Smooth muscle cell (in vitro differentiated cells): ENCODE data around the gene TERC. TPM values are rescaled to one million over a fixed set of nuclear protein-coding genes. Genes with fewer than 3 reads are reported as not detected.
"Not testable (repeated sequence)": the region's sequence is repeated elsewhere in the genome, so short reads cannot be mapped to it uniquely, and the experiment has no call there.

Experiments used
- DNase-seq: peaks from one replicate; lab custom pipeline; 2025; ENCODE audit not compliant: unreplicated experiment; lab: John Stamatoyannopoulos, UW
- H2AFZ ChIP-seq: fragments of 200-600 bp; sonication (generic); 2 replicates; pipeline ENCODE4 v1.6.0; 2016; ENCODE audit warnings: antibody characterized with exemption, low read depth, mild to moderate bottlenecking
- H3F3A ChIP-seq: fragments of 200-600 bp; sonication (generic); 2 replicates; pipeline ENCODE4 v1.6.0; 2017; ENCODE audit warnings: antibody characterized with exemption, low read depth
- H3K27ac ChIP-seq: fragments of 200-600 bp; sonication (generic); 2 replicates; pipeline ENCODE4 v1.5.1; 2016; ENCODE audit warnings: low read depth, mild to moderate bottlenecking
- H3K27me3 ChIP-seq: fragments of 200-600 bp; sonication (generic); 2 replicates; pipeline ENCODE4 v1.6.1; 2016; ENCODE audit warnings: low read depth, mild to moderate bottlenecking
- H3K36me3 ChIP-seq: fragments of 200-600 bp; sonication (generic); 2 replicates; pipeline ENCODE4 v1.5.1; 2016; ENCODE audit warnings: low read depth
- H3K4me1 ChIP-seq: fragments of 200-600 bp; sonication (generic); 2 replicates; pipeline ENCODE4 v1.5.1; 2016; ENCODE audit warnings: low read depth
- H3K4me2 ChIP-seq: fragments of 200-600 bp; sonication (generic); 2 replicates; pipeline ENCODE4 v1.6.0; 2016; ENCODE audit warnings: mild to moderate bottlenecking
- H3K4me3 ChIP-seq: fragments of 200-600 bp; sonication (generic); 2 replicates; pipeline ENCODE4 v1.5.1; 2016; ENCODE audit warnings: mild to moderate bottlenecking
- H3K79me2 ChIP-seq: fragments of 200-600 bp; sonication (generic); 2 replicates; pipeline ENCODE4 v1.6.0; 2016; ENCODE audit warnings: low read depth, mild to moderate bottlenecking
- H3K9ac ChIP-seq: fragments of 200-600 bp; sonication (generic); 2 replicates; pipeline ENCODE4 v1.6.0; 2016; ENCODE audit warnings: low read depth
- H3K9me3 ChIP-seq: fragments of 200-600 bp; sonication (generic); replicated peaks from 2 replicates; pipeline ENCODE4 v1.5.1; 2016; ENCODE audit warnings: low read depth
- H4K20me1 ChIP-seq: fragments of 200-600 bp; sonication (generic); 2 replicates; pipeline ENCODE4 v1.6.0; 2016; ENCODE audit warnings: low read depth
- WGBS: methylation state at CpG from one replicate; pipeline ENCODE4 v1.1.7; 2016; ENCODE audit warnings: low lambda C conversion rate; 5-methylcytosine and 5-hydroxymethylcytosine counted together
- polyA plus RNA-seq: library from polyadenylated mRNA; unstranded; fragments of >200 nt; fragmentation: Nextera tagmentation; extraction: Ambion mirVana; gene quantifications from 2 replicates; pipeline ENCODE4 v1.2.1, GENCODE V29; 2016
- small RNA-seq: library from RNA; depleted of rRNA; stranded (forward); fragments of <200 nt; gene quantifications from one replicate; pipeline ENCODE3, GENCODE V24; 2014
- total RNA-seq: library from RNA; depleted of rRNA; stranded (reverse); fragments of >200 nt; gene quantifications from 2 replicates; pipeline ENCODE4 v1.2.3, GENCODE V29; 2014
- TF ChIP-seq, protein P1 (sequence below): fragments of 200-600 bp; sonication (generic); IDR thresholded peaks from 2 replicates; pipeline ENCODE4 v1.5.1; 2017; ENCODE audit warnings: borderline replicate concordance, mild to moderate bottlenecking, antibody characterized with exemption; ENCODE audit not compliant: insufficient read depth, poor library complexity, severe bottlenecking

Gene TERC
- total and polyA plus RNA-seq, 2 experiments from 2014 or later = 148 TPM; not detected in 1

DNA sequence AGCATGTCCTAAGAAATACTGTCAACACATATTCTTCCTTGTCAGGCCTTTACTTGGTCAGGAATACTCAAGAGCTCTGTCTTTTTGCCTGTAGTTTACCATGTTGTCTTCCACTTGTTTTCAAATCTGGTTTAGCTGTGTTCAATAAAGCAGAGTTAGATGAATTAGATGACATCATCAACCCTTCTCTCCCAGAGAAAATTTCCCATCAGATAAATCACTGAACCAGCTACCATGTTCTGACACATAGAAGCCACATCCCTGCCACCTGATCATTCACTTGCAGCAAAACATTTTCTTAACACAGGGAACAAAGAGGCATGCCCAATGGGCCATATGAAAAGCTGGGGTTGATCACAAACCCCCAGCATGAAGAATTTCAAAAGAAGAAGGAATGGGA lies 42.1 kb downstream of the TERC start:
- DNase-seq = no peak
- H3K27ac ChIP-seq = no peak overlapping the region
- H3K79me2 ChIP-seq = no peaks in the 10 kb centered on the region
- H3K36me3 ChIP-seq = no peaks in the 10 kb centered on the region
- no peaks in the 10 kb centered on the region for H3F3A ChIP-seq
- H3K9me3 ChIP-seq = no peaks in the 10 kb centered on the region
- H3K4me1 ChIP-seq = no peaks in the 10 kb centered on the region
- H3K27me3 ChIP-seq = peaks cover 3% of the 10 kb centered on the region
- no peak overlapping the region for H3K4me2 ChIP-seq
- H3K4me3 ChIP-seq = no peak overlapping the region
- no peak overlapping the region for H2AFZ ChIP-seq
- no peaks in the 10 kb centered on the region for H4K20me1 ChIP-seq
- TF ChIP-seq, protein P1, sequence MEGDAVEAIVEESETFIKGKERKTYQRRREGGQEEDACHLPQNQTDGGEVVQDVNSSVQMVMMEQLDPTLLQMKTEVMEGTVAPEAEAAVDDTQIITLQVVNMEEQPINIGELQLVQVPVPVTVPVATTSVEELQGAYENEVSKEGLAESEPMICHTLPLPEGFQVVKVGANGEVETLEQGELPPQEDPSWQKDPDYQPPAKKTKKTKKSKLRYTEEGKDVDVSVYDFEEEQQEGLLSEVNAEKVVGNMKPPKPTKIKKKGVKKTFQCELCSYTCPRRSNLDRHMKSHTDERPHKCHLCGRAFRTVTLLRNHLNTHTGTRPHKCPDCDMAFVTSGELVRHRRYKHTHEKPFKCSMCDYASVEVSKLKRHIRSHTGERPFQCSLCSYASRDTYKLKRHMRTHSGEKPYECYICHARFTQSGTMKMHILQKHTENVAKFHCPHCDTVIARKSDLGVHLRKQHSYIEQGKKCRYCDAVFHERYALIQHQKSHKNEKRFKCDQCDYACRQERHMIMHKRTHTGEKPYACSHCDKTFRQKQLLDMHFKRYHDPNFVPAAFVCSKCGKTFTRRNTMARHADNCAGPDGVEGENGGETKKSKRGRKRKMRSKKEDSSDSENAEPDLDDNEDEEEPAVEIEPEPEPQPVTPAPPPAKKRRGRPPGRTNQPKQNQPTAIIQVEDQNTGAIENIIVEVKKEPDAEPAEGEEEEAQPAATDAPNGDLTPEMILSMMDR = no peak
- H3K9ac ChIP-seq = no peak overlapping the region

DNA sequence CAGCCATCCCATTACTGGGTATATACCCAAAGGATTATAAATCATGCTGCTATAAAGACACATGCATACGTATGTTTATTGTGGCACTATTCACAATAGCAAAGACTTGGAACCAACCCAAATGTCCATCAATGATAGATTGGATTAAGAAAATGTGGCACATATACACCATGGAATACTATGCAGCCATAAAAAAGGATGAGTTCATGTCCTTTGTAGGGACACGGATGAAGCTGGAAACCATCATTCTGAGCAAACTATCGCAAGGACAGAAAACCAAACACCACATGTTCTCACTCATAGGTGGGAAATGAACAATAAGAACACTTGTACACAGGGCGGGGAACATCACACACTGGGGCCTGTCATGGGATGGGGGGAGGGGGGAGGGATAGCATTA lies 46.4 kb downstream of the TERC start:
- not testable (repeated sequence) for H3K4me1 ChIP-seq, H3K4me2 ChIP-seq, H3F3A ChIP-seq, DNase-seq, H3K27ac ChIP-seq, H3K9ac ChIP-seq, H2AFZ ChIP-seq, H4K20me1 ChIP-seq, H3K4me3 ChIP-seq, H3K79me2 ChIP-seq, H3K36me3 ChIP-seq, H3K9me3 ChIP-seq, H3K27me3 ChIP-seq
- WGBS = 86% methylated on average over 4 of the region's 4 CpGs

Small RNA genes within 50 kb of the gene (small RNA-seq; reads per million reads assigned to genes)
- gene RNU6-637P = not detected

Other genes starting within 250 kb of the TERC start
- 0.18 and 0.27 TPM in 2 replicates for gene MECOM, start 101.3 kb downstream of the TERC start, total RNA-seq
- gene MECOM, start 101.3 kb downstream of the TERC start, polyA plus RNA-seq = 0.78 TPM in 1 of 2 replicates, not detected in the other
- gene ACTRT3, start 4.5 kb upstream of the TERC start, total RNA-seq = 1.7 and 2.2 TPM in 2 replicates
- 1.3 and 3.9 TPM in 2 replicates for gene ACTRT3, start 4.5 kb upstream of the TERC start, polyA plus RNA-seq
- 29.9 and 33.3 TPM in 2 replicates for gene MYNN, start 8.3 kb upstream of the TERC start, total RNA-seq
- 12.4 and 17.2 TPM in 2 replicates for gene MYNN, start 8.3 kb upstream of the TERC start, polyA plus RNA-seq
- 0.18 TPM in 1 of 2 replicates, not detected in the other for gene LRRIQ4, start 47.8 kb upstream of the TERC start, total RNA-seq
- gene LRRIQ4, start 47.8 kb upstream of the TERC start, polyA plus RNA-seq = not detected in 2 replicates
- gene LRRC34, start 47.8 kb upstream of the TERC start, total RNA-seq = 1.8 and 2.4 TPM in 2 replicates
- 1.8 and 2.5 TPM in 2 replicates for gene LRRC34, start 47.8 kb upstream of the TERC start, polyA plus RNA-seq
- not detected in 2 replicates for gene LRRC31, start 104.9 kb upstream of the TERC start, total RNA-seq
- gene LRRC31, start 104.9 kb upstream of the TERC start, polyA plus RNA-seq = not detected in 2 replicates
- gene SAMD7, start 146.5 kb upstream of the TERC start, total RNA-seq = not detected in 2 replicates
- gene SAMD7, start 146.5 kb upstream of the TERC start, polyA plus RNA-seq = not detected in 2 replicates
- 41.0 and 49.1 TPM in 2 replicates for gene SEC62, start 201.7 kb upstream of the TERC start, total RNA-seq
- 125 and 160 TPM in 2 replicates for gene SEC62, start 201.7 kb upstream of the TERC start, polyA plus RNA-seq